BJ (cell line): Measurements from ENCODE around the gene SIGLEC14. TPM values are rescaled to one million over a fixed set of nuclear protein-coding genes. Genes with fewer than 3 reads are reported as not detected.

Experiments
- CTCF ChIA-PET: fragments of 350-600 bp; formaldehyde crosslinking; extraction: SDS; loops from one replicate; lab custom pipeline; 2021; ENCODE audit warnings: antibody characterized with exemption, inconsistent platforms; lab: Yijun Ruan, JAX
- POLR2A ChIA-PET: fragments of 300-600 bp; sonication (Branson Sonifier 250); formaldehyde crosslinking; extraction: SDS; loops from one replicate; lab custom pipeline; 2021; ENCODE audit warnings: antibody characterized with exemption; lab: Charles Lee
- DNase-seq: peaks from one replicate; pipeline ENCODE4 v3.0.0-alpha.2; 2011; ENCODE audit warnings: low read depth
- H3K27me3 ChIP-seq: 2 replicates; pipeline ENCODE4 v1.6.0; 2011; ENCODE audit warnings: low read length; ENCODE audit not compliant: control insufficient read depth, insufficient read depth
- H3K36me3 ChIP-seq: 2 replicates; pipeline ENCODE4 v1.5.1; 2011; ENCODE audit warnings: low read length; ENCODE audit not compliant: control insufficient read depth, insufficient read depth
- H3K4me3 ChIP-seq: 2 replicates; pipeline ENCODE4 v1.5.1; 2011; ENCODE audit warnings: low read depth, mild to moderate bottlenecking, control low read depth, low read length
- CTCF ChIP-seq: IDR thresholded peaks from 2 replicates; pipeline ENCODE4 v1.5.1; 2011; ENCODE audit warnings: low read depth, mild to moderate bottlenecking, control low read depth, inconsistent platforms, low read length, moderate library complexity; ENCODE audit not compliant: insufficient read depth
- polyA plus RNA-seq: library from polyadenylated mRNA; depleted of rRNA; stranded (reverse); fragments of >200 nt; gene quantifications from 2 replicates; pipeline ENCODE4 v1.2.3, GENCODE V29; 2011

SIGLEC14 gene
- polyA plus RNA-seq, 1 experiment, result not detected

GRCh38 chr19:51693260-51693659 lies 46.6 kb upstream of the SIGLEC14 start, which contains the start of gene SPACA6:
Gene SPACA6, plus strand, starts transcription at chr19:51693330. Its CDS starts 197 bp downstream, at chr19:51693527.
- DNase-seq, result no peak
- H3K4me3 ChIP-seq, result peak within 1 kb of the TSS; percentile 77
- no peaks in the 10 kb centered on the region for H3K27me3 ChIP-seq
- ChIA-PET POLR2A (no interaction called here), CTCF (no interaction called here)
- no peak for TF ChIP-seq CTCF
- peaks cover 21% of the 10 kb centered on the region for H3K36me3 ChIP-seq

GRCh38 chr19:51692468-51692867 lies 45.8 kb upstream of the SIGLEC14 start:
- TF ChIP-seq CTCF, result no peak
- Histone ChIP-seq H3K36me3 (peaks cover 18% of the 10 kb centered on the region), H3K27me3 (no peaks in the 10 kb centered on the region), H3K4me3 (peak overlapping the region; percentile 77)
- CTCF ChIA-PET, result no interaction called here
- no peak for DNase-seq
- POLR2A ChIA-PET, result no interaction called here

GRCh38 chr19:51691584-51692428 lies 45.2 kb upstream of the SIGLEC14 start:
- Histone ChIP-seq H3K4me3 (peak overlapping the region; percentile 77), H3K27me3 (no peaks in the 10 kb centered on the region), H3K36me3 (peaks cover 17% of the 10 kb centered on the region)
- DNase-seq, result no peak
- ChIA-PET POLR2A (no interaction called here), CTCF (no interaction called here)
- TF ChIP-seq CTCF, result no peak

GRCh38 chr19:51691074-51691583 lies 44.5 kb upstream of the SIGLEC14 start:
- H3K27me3 ChIP-seq, result no peaks in the 10 kb centered on the region
- H3K36me3 ChIP-seq, result peaks cover 16% of the 10 kb centered on the region
- ChIA-PET CTCF (interaction anchor here (0.9 kb wide), 1 partner anchor 30 kb away, joined by 3 read pairs; no protein-coding TSS in a partner anchor), POLR2A (no interaction called here)
- no peak for TF ChIP-seq CTCF
- peak overlapping the region; percentile 77 for H3K4me3 ChIP-seq
- DNase-seq, result no peak

GRCh38 chr19:51690454-51691073 lies 43.9 kb upstream of the SIGLEC14 start:
- DNase-seq, result no peak
- H3K36me3 ChIP-seq, result peaks cover 16% of the 10 kb centered on the region
- peak overlapping the region; percentile 77 for H3K4me3 ChIP-seq
- ChIA-PET CTCF (interaction anchor here (0.9 kb wide), 1 partner anchor 29 kb away, joined by 3 read pairs; no protein-coding TSS in a partner anchor), POLR2A (interaction anchor here (0.6 kb wide), 1 partner anchor 8 kb away, joined by 3 read pairs; no protein-coding TSS in a partner anchor)
- TF ChIP-seq CTCF, result no peak
- H3K27me3 ChIP-seq, result no peaks in the 10 kb centered on the region
